Measurements from ENCODE around the gene EFTUD2. TPM values are rescaled to one million over a fixed set of nuclear protein-coding genes. Genes with fewer than 3 reads are reported as not detected.

Gene EFTUD2
- total RNA-seq, 1 donor from 2014 or later: 98.4 TPM

DNA sequence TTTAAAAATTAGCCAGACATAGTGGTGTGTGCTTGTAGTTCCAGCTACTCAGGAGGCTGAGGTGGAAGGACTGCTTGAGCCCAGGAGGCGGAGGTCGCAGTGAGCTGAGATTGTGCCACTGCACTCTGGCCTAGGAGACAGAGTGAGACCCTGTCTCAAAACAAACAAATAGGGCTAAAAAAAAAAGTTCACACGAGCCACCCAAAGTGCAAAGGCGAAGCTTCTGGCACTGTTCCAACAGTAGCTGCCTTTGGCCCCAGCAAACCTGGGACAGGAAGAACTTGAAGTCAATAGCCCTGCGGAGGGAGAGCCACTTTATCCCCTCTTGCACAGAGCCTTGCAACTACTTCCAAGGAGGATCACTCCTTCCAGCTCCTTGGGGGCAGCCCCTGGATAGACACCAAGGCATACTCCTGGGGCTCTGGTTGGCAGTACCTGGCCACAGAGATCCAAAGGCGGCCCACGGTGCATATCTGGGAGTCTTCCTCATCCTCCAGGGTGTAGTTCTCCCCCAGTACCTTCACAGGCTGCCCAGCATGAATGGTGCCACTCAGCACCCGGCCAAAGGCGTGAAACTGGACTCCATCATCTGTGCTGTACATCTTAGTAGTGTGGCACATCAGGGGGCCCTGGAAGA, 36.8 kb downstream of the EFTUD2 start:
- DNase-seq (ENCODE audit: low read depth): no peak
- TF ChIP-seq CTCF (IDR thresholded peaks at IDR 0.05; ENCODE audit: insufficient read depth, low read length, poor library complexity, severe bottlenecking): no peak
- no peak overlapping the region for H3K4me3 ChIP-seq (ENCODE audit: low read depth, low read length)
- H3K36me3 ChIP-seq (ENCODE audit: control insufficient read depth, insufficient read depth, low read length): peaks cover 7% of the 10 kb centered on the region
- H3K27me3 ChIP-seq (ENCODE audit: control insufficient read depth, insufficient read depth, low read length): no peaks in the 10 kb centered on the region

DNA sequence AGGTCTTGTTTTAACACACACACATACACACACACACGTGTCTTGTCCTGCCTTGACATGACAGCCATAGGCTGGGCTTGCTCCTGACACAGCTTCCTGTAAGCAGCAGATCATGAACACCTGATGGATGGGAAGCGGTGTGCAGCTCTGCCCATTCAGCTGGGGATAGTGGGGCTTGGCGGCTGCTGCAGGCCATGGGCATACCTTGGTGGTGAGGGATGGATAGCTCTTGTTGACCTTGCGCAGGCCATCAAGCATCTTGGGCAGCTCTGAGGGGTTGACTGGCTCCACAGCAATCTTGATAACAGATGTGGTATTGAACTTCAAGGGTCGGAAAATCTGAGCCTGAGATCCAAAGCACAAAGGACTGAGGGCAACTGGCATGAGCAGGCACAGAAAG, 39.5 kb downstream of the EFTUD2 start:
- H3K27me3 ChIP-seq (ENCODE audit: control insufficient read depth, insufficient read depth, low read length): no peaks in the 10 kb centered on the region
- no peak overlapping the region for H3K4me3 ChIP-seq (ENCODE audit: low read depth, low read length)
- H3K36me3 ChIP-seq (ENCODE audit: control insufficient read depth, insufficient read depth, low read length): peaks cover 5% of the 10 kb centered on the region
- DNase-seq (ENCODE audit: low read depth): no peak
- no peak for TF ChIP-seq CTCF (IDR thresholded peaks at IDR 0.05; ENCODE audit: insufficient read depth, low read length, poor library complexity, severe bottlenecking)

- H3K4me3 ChIP-seq (ENCODE audit: low read depth, low read length): no peak overlapping the region
- no peak for DNase-seq (ENCODE audit: low read depth)
- H3K27me3 ChIP-seq (ENCODE audit: control insufficient read depth, insufficient read depth, low read length): no peaks in the 10 kb centered on the region
- TF ChIP-seq CTCF (IDR thresholded peaks at IDR 0.05; ENCODE audit: insufficient read depth, low read length, poor library complexity, severe bottlenecking): no peak
- H3K36me3 ChIP-seq (ENCODE audit: control insufficient read depth, insufficient read depth, low read length): peaks cover 3% of the 10 kb centered on the region
These were observed 45.1 kb downstream of the EFTUD2 start for GRCh38 chr17:44854192-44854591.

- peaks cover 3% of the 10 kb centered on the region for H3K36me3 ChIP-seq (ENCODE audit: control insufficient read depth, insufficient read depth, low read length)
These were observed 48.6 kb downstream of the EFTUD2 start for GRCh38 chr17:44850612-44851011.

GRCh38 chr17:44850025-44850424, 49.2 kb downstream of the EFTUD2 start:
- H3K36me3 ChIP-seq (ENCODE audit: control insufficient read depth, insufficient read depth, low read length): peaks cover 3% of the 10 kb centered on the region
- no peak for TF ChIP-seq CTCF (IDR thresholded peaks at IDR 0.05; ENCODE audit: insufficient read depth, low read length, poor library complexity, severe bottlenecking)
- no peak overlapping the region for H3K4me3 ChIP-seq (ENCODE audit: low read depth, low read length)
- H3K27me3 ChIP-seq (ENCODE audit: control insufficient read depth, insufficient read depth, low read length): no peaks in the 10 kb centered on the region
- DNase-seq (ENCODE audit: low read depth): no peak

More at GRCh38 chr17:44850612-44851011, 48.6 kb downstream of the EFTUD2 start:
- Histone ChIP-seq H3K27me3 (ENCODE audit: control insufficient read depth, insufficient read depth, low read length) (no peaks in the 10 kb centered on the region), H3K4me3 (ENCODE audit: low read depth, low read length) (no peak overlapping the region)
- no peak for TF ChIP-seq CTCF (IDR thresholded peaks at IDR 0.05; ENCODE audit: insufficient read depth, low read length, poor library complexity, severe bottlenecking)
- no peak for DNase-seq (ENCODE audit: low read depth)

- no peak for DNase-seq (ENCODE audit: low read depth)
- no peak for TF ChIP-seq CTCF (IDR thresholded peaks at IDR 0.05; ENCODE audit: insufficient read depth, low read length, poor library complexity, severe bottlenecking)
- Histone ChIP-seq H3K27me3 (ENCODE audit: control insufficient read depth, insufficient read depth, low read length) (no peaks in the 10 kb centered on the region), H3K4me3 (ENCODE audit: low read depth, low read length) (no peak overlapping the region), H3K36me3 (ENCODE audit: control insufficient read depth, insufficient read depth, low read length) (peaks cover under 1% of the 10 kb centered on the region)
These were observed 50.2 kb downstream of the EFTUD2 start for GRCh38 chr17:44848961-44849489.

Measured in kidney epithelial cell (primary cell).